ENCODE measurements around the gene NUP35.
A peak's percentile ranks its signal among the peaks of the same experiment; 100 is the strongest.

NUP35 gene

GRCh38 chr2:183124222-183124956 is at the start of gene NUP35:
TSS of gene NUP35 (plus strand) at chr2:183124443. CDS start at chr2:183124458, 15 bp downstream.
- DNase-seq (ENCODE audit: low spot score), result peak; percentile 91

GRCh38 chr2:183078163-183078463 is 46.1 kb upstream of the NUP35 start:
- no peak for DNase-seq (ENCODE audit: low spot score)

DNA sequence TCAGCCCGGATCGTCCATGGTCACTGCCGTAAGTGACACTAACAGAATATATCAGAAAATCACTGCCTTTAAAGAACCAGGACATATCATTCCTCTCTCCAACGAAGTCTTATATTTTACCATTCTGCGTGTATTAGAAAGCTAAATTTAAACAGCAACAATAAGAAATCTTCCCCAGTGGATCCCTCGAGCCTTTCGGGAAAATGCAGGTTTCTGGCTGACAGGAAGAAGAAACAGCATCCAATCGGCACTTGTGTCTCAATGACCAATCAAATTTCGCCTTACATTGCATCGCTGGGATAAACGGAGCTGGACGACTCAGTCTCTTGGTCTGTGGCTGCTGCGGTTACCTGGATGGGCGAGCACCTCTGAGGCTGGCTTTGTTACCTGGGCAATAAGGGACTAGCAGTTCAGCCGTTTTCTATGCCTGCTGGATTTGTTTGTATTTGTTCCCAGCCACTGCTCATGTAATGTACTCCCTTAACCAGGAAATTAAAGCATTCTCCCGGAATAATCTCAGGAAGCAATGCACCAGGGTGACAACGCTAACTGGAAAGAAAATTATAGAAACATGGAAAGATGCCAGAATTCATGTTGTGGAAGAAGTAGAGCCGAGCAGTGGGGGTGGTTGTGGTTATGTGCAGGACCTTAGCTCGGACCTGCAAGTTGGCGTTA is 45.6 kb upstream of the NUP35 start, which contains the start of gene DUSP19:
TSS of gene DUSP19 (plus strand) at position 284 of the 675 bp plus-strand sequence. CDS start at position 471, 187 bp downstream.
- DNase-seq (ENCODE audit: low spot score), result peak; percentile 98

- DNase-seq (ENCODE audit: low spot score), result peak; percentile 53
These were observed 45.0 kb upstream of the NUP35 start for GRCh38 chr2:183079139-183079775.

DNA sequence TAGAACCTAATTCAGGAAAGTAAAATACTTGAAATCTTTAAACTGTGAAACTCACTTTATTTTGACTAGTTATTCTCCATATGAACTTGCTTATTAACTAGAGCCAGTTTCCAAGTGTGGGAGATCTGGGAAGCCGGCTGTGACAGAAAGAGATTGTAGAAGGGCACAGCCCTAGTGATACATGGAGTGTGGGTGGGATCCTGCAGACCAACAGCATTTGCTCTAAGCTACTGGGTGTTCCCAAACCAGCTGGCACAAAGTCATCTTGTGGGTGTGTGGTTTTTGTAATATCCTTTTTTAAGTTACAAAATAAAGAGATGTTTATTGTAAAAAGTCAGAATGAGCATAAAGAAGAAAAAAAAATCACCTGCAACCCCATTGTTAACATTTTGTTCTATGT is 42.3 kb upstream of the NUP35 start:
- DNase-seq (ENCODE audit: low spot score), result no peak

DNA sequence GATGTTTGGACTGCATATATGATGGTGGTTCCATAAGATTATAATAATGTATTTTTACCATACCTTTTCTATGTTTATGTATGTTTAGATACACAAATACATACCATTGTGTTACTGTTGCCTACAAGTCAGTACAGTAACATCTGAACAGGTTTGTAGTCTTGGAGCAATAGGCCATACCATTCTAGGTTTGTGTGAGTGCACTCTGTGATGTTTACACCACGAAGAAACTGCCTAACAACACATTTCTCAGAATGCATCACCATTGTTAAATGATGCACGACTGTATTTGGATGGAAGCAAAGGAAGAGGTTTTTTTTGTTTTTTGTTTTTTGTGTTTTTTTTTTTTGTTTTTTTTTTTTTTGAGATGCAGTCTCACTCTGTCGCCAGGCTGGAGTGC is 36.2 kb upstream of the NUP35 start:
- DNase-seq (ENCODE audit: low spot score), result no peak

GRCh38 chr2:183089192-183089851 is 34.9 kb upstream of the NUP35 start:
- DNase-seq (ENCODE audit: low spot score), result no peak

- no peak for DNase-seq (ENCODE audit: low spot score)
These were observed 32.8 kb upstream of the NUP35 start for GRCh38 chr2:183091318-183091953.

- DNase-seq (ENCODE audit: low spot score), result no peak
These were observed 32.3 kb upstream of the NUP35 start for GRCh38 chr2:183091954-183092345.

- DNase-seq (ENCODE audit: low spot score), result no peak
These were observed 30.2 kb upstream of the NUP35 start for GRCh38 chr2:183093857-183094657.

GRCh38 chr2:183105402-183106134 is 18.7 kb upstream of the NUP35 start:
- no peak for DNase-seq (ENCODE audit: low spot score)

GRCh38 chr2:183112577-183112976 is 11.7 kb upstream of the NUP35 start:
- DNase-seq (ENCODE audit: low spot score), result no peak

DNA sequence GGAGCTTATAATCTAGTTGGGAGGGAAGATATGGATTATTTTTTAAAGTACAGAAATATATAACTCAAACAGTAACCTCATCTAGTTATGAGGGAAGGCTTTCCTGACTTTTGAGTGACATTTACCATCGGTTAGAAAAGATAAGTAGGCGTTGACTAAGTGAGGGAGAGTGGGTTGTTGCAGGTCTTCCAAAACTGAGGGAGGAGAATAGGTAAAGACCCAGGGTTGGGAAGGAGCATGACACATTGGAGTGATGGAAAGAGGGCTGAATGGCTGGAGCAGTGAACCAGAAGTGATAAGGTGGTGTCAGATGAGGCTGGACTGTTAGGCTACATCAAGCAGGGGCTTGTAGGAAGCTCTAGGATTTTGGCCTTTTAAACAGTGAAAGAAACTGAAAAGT is 10.6 kb upstream of the NUP35 start:
- no peak for DNase-seq (ENCODE audit: low spot score)

DNA sequence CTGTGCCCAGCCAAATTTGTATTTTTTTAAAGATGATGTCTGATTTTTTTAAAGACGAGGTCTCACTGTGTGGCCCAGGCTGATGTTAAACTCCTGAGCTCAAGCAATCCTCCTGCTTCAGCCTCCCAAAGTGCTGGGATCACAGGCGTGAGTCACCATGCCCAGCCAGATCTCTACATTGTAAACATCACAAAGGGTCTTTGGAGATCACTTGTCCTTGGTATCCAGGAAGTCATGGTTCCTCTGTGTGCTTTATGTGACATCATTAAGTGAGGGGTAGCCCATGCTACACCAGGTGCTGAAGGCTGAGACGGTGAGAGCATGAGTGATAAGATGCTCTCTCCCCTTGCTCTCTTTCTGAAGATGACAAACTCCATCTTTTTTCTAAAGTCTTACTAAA is 7.0 kb upstream of the NUP35 start:
- DNase-seq (ENCODE audit: low spot score), result no peak

DNA sequence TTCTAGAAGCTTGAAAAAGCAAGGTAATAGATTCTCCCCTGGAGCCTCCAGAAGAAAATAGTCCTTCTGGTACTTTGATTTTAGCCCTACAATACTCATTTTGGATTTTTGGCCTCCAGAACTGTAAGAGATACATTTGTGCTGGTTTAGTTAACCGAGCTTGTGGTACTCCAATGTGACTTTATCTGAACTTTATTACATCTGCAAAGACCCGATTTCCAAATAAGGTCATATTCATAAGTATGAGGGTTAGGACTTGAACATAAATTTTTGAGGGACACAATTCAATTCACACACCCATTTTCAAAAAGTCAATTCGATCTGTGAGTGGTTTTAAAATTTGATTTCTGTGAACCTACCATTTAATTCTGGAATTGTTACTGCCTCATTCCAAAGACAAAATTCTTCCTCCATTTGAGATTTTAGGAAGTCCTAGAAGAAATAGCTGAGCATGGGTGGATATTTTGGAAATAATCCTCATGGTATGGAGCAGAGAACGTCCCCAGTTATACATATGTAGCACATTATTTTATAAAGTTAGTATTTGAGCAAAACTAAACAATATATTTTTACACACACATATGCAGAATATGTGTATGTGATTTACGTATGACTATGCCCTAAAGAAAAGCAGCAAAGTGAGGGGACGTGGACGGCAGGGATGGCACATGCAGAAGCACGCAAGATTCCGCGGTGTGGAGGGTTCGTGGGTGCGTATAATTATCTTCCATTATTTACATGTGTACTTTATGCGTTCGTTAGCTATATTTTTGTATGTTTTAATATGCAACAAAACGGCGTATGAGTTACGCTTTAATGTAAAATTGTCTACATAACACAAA is 905 bp upstream of the NUP35 start:
- peak; percentile 3 for DNase-seq (ENCODE audit: low spot score)

GRCh38 chr2:183123959-183124221 is 353 bp upstream of the NUP35 start:
- no peak for DNase-seq (ENCODE audit: low spot score)

GRCh38 chr2:183124957-183125255 is 663 bp downstream of the NUP35 start:
- no peak for DNase-seq (ENCODE audit: low spot score)

GRCh38 chr2:183125659-183126341 is 1.6 kb downstream of the NUP35 start:
- no peak for DNase-seq (ENCODE audit: low spot score)

DNA sequence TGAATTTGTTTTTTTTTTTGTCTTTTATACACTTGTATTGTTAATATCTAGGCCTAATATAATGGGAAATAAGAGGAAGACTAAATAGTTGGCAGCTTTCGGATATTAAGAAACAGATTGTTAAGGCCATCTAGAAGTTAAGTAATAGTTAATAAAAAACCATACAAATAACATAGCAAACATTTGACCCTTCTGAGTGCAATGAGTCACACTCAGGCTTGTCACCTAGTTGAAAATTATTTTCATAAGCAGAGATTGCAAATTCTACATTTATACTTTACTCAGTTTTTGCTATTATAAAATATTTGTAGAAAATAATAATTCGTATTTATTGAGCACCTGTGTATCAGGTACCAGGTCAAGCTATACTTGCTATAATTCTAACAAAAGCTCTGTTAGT is 2.4 kb downstream of the NUP35 start:
- DNase-seq (ENCODE audit: low spot score), result no peak

GRCh38 chr2:183134016-183134415 is 9.8 kb downstream of the NUP35 start:
- no peak for DNase-seq (ENCODE audit: low spot score)
